ENCODE results near the gene CAMTA1.

CAMTA1 gene

DNA sequence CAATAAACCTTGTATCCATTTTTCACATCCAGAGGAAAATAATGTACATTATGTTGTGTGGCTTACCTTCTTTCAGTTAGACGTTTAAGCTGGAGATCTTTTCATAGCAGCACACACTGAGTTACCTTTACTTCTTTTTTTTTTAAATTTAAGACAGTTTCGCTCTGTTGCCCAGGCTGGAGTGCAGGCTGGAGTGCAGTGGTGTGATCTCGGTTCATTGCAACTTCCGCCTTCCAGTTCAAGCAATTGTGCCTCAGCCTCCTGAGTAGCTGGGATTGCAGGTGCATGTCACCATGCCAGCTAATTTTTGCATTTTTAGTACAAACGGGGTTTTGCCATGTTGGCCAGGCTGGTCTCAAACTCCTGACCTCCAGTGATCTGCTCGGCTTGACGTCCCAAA is 7.4 kb upstream of the CAMTA1 start:
- no peak for DNase-seq

DNA sequence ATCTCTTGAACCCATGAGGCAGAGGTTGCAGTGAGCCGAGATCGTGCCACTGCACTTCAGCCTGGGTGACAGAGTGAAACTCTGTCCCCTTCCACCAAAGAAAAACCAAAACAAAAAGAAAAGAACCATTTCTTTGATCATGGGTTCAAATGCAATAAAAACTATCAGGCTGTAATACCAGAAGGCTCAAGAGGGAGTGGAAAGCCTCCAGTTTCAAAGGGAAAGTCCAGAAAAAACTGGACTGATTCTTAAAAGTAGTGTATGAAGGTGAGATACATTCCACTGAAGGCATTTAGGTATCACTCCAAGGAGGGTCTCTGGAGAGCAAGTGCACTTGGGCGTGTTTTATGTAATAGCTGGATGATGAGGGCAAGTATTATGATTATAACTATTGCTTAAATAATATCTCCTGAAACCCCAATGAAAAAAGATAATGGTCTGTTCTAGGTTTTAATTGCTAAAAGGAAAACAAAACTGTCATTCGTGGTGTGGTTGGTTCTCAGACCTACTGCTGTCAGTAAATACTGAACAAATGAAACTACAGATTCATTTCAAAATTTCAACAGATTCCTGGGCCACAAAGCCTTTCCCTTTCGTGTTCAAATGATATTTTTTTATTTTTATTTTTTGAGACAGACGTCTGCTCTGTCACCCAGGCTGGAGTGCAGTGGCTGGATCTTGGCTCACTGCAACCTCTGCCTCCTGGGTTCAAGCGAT is 6.0 kb upstream of the CAMTA1 start:
- DNase-seq, result no peak

DNA sequence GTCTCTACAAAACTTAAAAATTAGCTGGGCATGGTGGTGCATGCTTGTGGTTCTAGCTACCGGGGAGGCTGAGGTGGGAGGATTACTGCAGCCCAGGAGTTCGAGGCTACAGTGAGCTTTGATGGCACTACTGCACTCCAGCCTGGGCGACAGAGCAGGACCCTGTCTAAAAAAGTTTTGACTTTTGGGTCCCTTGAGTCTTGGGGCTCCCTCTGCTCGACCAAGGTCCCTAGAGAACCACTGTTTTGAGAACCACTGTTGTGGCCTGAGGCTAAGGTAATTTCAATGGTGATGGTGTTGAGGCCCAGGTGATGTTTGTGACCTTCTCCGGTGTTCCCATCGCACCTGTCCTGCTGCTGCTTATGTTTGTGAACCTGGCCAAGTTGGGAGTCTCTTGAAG is 3.1 kb upstream of the CAMTA1 start:
- DNase-seq, result no peak

DNA sequence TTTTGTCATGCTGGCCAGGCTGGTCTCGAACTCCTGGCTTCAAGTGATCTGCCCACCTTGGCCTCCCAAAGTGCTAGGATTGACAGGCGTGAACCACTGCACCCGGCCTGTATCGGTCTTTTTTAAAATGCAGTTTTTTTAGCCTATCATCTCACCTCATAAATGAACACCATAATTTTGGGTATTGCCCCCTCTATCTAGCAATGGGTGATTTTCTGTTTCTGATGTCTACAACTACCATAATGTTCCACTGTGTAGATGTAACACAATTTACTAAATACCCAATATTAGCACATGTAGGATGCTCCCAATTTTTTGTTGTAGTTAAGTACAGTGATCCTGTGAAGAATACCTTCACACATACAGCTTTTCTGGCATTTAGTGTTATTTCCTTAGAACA is 2.0 kb upstream of the CAMTA1 start:
- DNase-seq, result no peak

DNA sequence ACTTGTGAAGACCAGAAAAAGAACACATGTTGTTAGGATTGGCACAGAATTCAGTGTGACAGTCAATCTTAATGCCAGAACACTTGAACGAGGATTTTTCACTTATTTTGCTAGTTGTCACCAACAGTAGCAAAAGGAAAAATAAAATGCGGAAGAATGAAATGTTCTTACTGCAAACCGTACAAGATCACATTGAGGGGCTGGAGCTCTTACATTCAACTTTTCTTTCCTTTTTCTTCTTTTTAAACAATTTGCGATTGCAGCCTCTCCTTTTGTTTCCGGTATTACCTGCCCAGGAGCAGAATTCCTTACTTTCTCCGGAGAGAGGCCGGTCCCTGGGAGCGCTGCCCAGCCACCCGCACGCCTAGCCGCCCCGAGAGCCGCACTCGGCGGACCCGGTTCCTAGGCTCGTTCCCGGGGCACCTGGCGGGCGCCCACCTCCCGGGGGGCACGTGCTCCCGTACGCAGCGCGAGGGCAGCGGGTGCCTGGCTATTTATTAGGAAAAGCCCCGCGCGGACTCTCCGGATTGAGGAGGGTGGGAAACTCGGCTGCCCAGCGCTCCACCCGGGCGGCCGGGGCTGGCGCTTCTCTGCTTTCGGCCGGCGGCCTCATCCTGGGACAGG is 1.2 kb upstream of the CAMTA1 start:
- no peak for DNase-seq

DNA sequence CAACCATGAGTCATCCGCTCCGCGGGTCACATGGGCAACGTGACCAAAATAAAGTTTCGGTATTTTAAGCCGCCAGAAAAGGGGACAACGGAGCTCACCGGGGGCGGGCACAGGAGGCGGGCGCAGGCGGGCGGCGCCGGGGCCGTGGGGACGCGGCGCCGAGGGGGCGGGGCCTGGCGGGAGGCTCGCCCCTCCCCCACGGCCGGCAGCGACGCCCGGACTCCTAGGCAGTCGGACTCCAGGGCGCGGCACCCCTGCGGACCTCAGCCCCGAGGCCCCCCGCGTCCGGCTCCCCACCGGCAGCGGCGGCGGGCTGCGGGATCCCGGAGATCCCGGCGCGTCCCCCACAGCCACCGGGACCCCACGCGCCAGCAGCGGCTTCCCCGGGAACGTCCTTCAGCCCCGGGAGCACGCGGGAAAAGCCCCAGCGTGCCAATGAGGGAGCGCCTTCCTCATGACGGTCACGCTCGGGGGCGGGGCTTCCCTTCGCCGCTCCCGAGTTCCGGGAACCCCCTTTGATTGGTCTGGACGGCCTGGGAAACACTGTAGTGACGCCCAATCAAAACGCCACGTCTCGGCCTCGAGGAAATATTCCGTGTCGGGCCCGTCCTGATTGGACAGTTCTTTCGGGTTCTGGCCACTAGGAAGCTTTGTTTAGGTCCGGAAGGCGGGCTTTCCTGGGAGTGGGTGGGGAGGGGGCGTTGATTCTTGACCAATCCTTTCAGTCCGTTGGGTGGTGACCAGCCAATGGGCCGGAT is 515 bp upstream of the CAMTA1 start:
- DNase-seq, result peak; percentile 99

DNA sequence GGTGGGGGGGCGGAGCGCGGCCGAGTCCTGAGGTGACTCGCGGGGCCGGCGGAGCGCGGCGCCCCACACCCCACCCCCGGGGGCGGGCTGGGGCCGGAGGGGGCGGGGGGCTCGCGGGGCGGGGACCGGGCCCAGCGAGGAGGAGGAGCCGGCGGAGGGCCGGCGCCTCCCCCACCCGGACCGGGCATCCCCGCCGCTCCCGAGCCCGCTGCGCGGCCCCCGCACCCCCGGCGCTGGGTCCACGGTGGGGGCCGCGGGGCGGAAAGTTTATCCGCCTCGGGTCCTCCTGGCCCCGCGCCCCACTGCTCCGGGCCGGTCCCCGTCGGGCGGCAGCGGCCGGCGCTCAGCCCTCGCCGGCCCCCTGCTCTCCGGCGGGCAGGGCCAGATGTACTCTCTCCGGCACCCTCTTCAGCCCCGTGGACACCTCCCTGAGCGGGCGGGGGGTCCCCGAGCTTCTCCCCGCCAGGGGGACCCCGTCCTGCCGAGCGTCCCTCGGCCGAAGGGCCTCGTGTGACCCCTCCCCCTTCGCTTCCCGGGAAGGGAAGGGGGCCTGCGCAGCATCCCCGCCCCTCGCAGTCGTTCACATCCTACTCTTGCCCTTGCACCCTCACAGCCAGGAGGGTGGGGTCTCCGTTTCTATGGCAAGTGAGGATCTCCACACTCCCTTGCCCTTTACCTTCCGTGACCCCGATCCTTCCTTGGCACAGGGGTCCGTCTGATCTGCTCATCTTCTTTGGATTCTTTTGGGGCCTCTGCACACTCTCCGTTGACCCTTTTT is 663 bp downstream of the CAMTA1 start:
- no peak for DNase-seq

DNA sequence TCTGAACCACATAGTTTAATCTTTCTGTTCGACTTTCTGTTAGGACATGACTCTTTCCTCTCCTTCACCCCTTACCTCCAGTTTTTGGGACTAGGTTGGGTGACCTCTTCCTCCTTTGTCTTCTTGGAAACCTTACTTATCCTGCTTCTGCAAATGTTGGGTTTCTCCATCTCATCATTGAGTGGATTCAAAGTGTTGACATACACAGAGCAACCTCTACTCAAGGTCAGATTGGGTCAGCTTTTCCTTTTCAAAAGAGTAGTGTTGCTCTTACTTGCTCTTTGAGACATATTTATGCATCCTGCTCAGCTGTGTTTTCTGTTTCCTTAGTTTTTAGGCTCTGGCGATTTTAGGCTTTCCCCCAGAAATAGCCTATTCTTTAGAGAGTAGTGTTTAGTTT is 3.7 kb downstream of the CAMTA1 start:
- no peak for DNase-seq

DNA sequence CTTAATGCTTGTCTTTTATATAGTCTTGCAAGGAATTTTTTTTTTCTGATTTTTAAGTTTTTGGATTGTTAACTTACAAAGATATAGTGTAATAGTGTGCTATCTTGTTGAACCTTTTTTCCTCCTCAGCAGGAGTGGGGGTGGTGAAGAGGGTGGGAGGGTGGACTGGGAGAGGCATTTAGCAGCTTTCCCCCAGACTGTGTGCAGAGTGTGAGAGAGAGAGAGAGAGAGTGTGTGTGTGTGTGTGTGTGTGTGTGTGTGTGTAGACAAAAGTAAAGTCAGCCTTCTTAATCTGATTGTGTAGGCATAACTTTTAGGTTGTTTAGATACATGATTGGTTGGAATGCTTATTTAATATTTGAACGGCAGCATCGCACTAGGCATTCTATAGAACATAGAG is 4.9 kb downstream of the CAMTA1 start:
- DNase-seq, result no peak

DNA sequence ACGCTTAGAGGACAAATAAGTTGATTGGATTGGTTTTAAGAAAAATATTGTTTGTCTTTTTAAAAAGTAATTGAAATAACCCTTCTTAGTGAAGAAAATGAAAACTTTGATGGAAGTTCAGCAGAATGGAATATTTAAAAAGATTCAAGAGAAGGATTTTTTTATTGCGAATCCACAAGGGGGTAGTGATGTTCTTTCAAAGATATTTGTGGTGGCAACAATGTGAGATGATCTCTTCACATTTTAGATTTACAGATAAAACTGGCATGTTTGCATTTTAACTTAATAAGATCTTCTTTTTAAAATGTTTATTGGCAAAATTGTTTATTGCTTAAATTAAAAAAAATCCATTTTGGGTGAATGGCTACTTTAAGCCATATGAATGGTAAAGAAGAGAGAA is 8.9 kb downstream of the CAMTA1 start:
- DNase-seq, result no peak

DNA sequence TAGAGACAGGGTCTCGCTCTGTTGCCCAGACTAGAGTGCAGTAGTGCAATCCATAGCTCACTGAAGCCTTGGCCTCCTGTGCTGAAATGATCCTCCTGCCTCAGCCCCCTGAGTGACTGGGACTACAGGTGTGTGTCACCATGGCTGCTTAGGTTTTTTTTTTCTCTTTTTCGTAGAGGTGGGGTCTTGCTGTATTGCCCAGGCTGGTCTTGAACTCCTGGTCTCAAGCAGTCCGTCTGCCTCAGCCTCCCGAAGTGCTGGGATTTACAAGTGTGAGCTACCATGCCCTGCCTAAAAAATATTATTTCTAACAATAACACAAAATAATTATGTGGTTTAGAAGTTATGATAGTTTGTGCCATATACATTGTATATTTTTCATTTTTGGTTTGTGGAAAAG is 9.9 kb downstream of the CAMTA1 start:
- no peak for DNase-seq

DNA sequence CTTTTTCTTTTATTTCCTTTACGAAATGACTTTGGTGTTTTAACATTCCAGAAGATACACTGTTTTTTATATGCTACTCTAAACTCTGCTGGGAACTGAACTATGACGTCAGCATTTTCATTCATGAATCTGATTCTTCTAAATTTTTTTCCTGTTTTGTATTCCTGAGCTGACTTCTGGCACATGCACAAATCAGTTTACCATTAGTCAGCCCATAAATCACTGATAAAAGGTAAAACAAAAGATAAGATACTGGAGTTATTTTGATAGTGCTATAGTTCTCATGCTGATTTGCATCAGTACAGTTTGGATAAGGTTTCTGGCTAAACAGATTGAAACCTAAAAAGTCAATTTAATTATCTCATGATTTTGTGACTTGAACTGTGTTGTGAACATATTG is 10.4 kb downstream of the CAMTA1 start:
- no peak for DNase-seq

DNA sequence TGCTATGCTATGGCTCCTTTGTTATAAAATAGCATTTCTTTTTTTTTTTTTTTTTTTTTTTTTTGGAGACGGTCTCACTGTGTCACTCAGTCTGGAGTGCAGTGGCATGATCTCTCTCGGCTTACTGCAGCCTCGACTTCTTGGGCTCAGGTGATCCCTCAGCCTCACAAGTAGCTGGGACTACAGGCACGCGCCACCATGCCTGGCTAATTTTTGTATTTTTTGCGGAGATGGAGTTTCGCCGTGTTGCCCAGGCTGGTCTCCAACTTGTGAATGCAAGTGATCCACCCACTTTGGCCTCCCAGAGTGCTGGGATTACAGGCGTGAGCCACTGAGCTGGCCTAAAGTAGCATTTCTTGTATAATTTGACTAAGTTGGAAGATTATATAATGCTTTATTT is 10.8 kb downstream of the CAMTA1 start:
- DNase-seq, result no peak

DNA sequence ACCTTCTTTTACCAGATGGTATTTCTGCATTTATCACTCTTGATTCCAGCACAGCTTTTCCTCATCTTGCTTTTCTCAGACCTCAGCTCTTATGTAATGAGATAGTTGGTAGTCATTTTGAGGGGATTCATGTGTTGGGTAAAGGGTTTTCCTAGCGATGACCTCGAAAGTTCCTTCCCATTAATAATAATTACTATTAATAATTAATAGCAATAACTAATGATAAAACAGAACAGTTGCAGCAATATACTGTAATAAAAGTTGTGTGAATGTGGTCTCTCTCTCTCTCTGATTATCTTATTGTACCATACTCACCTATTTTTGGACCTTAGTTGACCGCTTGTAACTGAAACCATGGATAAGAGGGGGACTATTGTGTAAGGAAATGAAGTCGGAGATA is 14.2 kb downstream of the CAMTA1 start:
- DNase-seq, result no peak

DNA sequence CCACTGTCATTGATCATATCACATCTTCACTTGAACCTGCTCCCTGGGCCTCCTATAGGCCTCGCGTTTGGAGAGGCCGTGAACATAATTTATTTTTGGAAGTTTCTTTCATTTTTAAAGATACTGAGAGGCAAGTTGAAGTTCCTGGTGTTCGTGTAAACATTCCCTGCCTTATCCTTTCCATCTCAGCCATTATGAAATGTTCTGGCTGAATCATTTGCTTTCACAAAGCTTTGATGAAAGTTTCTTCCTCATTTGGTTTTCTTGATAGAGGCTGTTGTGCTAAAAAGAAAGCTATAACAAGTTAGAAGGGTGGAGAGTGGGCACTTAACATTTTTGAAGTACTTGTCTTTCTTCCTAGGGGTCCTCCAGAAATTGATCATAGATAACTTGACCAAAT is 15.5 kb downstream of the CAMTA1 start:
- DNase-seq, result no peak

DNA sequence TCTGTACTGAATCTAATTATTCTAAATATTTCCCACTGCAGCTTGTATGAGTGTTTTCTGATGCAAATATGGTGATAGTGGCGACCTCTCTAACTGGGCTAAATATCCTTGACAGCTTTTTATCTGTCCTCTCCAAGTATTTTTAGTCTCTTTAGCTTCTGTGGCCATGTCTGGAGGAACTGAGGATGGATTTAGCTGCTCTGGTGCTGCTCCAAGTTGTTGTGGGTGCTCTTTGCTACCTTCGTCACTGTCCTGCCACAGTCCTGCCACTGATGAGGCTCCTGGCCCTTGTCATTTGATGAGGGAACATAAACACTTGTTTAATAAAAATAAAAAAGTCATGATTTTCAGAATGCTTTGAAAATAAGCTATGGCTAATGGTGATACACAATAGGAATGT is 15.9 kb downstream of the CAMTA1 start:
- no peak for DNase-seq

DNA sequence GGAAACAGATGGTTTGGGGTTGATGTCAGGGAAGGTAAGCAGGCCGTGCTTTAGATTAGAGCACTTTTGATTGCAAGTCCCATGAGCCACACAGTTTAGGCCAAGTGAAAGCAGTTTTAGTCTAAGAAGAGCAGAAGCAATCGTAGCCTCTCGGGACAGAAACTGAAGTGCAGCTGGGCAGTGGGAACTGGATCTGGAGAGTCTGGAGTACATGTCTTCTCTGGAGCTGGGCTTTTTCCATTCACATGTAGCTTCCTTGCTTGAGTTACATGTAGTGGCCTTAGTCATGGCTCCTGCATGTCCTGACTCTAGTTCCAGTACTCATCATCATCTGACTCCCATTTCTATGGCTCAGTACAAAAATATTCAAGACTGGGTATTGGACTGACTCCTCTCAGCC is 16.7 kb downstream of the CAMTA1 start:
- DNase-seq, result no peak

DNA sequence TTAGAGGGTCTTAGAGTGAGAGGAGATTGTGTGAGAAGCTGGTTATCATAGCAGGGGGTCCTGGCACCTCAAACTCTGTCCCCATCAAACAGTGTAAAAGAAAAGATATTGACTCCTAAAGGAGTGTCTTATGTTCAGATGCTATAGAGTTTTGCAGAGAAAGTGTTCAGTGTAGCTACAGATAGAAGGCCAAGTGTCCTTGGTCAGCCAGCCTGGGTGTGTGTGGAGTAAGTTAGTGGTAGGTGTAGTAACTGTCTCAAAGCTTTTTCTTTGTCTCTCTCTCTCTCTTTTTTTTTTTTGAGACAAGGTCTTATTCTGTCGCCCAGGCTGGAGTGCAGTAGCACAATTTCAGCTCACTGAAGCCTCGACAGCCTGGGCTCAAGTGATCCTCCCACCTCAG is 17.2 kb downstream of the CAMTA1 start:
- DNase-seq, result no peak

DNA sequence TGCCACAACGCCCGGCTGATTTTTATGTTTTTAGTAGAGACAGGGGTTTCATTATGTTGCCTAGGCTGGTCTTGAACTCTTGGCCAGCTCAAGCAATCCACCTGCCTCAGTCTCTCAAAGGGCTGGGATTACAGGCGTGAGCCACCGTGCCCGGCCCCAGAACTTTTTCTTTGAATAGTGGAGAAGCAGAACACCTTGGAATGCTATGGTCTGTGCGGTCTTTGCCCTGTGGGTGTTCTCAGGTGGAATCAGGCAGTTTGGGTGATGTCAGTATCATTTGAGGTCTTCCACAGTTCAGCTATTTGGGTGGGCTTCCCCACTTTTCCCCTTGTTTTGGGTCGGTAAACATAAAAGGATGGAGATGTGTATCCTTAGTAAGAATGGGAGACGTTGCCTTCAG is 17.6 kb downstream of the CAMTA1 start:
- no peak for DNase-seq

DNA sequence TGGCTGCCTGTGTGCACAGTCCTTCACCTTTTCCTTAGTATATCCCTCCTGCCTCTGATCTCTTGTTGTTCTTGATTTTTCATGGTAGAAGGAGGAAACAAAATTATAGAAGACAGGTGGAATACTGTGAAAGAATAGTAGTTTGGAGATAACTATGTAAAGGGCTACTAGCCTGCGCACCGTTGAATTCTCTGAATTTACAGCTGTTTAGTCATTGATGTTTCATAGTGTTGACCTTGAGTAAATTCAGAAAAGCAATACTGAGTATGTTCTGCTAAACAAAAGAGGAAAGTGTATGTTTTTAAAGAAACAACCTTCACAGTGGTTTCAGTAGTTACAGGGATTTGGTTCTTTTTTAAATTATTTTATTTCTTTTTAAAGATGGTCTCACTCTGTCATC is 18.1 kb downstream of the CAMTA1 start:
- DNase-seq, result no peak

DNA sequence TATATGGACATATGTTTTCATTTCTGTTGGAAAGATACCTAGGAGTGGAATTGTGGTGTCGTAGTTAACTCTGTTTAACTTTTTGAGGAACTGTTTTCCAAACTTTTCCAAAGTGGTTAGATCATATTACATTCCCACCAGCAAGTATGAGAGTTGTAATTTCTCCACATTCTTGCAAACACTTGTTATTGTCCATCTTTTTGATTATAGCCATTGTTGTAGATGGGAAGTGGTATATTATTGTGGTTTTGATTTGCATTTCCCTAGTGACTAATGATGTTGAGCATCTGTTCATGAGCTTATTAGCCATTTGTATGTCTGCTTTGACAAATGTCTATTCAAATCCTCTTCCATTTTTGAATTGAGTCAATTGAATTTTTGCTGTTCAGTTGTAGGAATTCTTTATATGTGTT is 19.8 kb downstream of the CAMTA1 start:
- no peak for DNase-seq

DNA sequence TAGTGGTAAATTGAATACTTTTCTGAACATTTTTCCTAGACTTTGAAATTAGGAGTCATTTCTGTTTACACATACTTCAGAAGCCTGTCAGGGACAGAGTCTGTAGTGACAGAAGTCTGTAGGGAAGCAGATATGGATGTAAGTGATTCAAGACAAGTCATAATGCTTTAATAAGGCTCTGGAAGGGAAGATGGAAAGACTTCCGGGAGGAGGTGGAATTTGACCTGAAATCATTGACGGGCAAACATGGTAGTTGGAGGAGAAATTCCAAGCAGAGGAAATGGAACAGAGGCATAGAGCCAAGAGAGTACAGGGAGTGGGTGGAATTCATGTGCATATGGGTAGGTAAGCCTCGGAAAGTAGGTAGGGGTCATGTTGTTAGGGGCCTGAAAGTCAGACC is 22.5 kb downstream of the CAMTA1 start:
- DNase-seq, result no peak

DNA sequence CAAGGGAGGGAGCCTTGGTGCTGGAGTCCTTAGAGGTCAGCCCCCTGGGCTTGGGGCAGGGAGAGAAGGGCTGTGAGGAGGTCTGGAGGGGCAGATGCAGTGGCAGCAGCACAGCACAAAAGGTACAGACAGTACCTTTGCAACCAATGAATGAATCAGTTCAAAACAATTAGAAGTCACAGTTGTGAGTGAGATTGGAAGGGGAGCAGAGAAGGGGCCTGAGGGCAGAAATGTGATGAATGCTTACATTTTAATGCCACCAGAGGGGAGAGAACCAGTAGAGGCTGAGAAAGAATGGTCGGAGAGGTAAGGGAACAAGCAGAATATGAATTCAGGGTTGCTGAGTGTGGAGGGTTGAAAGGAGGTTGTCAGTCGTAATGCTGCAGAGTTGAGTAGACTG is 24.2 kb downstream of the CAMTA1 start:
- no peak for DNase-seq
